ENCODE measurements around the gene PTPRK.

Gene PTPRK

GRCh38 chr6:128409003-128409402 is 111.4 kb downstream of the PTPRK start:
- no peaks in the 10 kb centered on the region for H3K36me3 ChIP-seq (ENCODE audit: insufficient read depth, low read length)
- WGBS: 100% methylated on average over 1 of the region's 1 CpG

GRCh38 chr6:128406453-128406852 is 113.9 kb downstream of the PTPRK start:
- Histone ChIP-seq H3K27ac (ENCODE audit: low read depth, low read length) (no peak overlapping the region), H3K27me3 (ENCODE audit: insufficient read depth, low read length) (no peaks in the 10 kb centered on the region), H3K9me3 (ENCODE audit: insufficient read depth, low read depth, low read length) (no peaks in the 10 kb centered on the region), H3K9ac (ENCODE audit: low read depth, low read length) (no peak overlapping the region), H3K4me3 (ENCODE audit: low read length) (no peak overlapping the region), H3K4me1 (ENCODE audit: insufficient read depth, low read length) (no peaks in the 10 kb centered on the region), H3K36me3 (ENCODE audit: insufficient read depth, low read length) (no peaks in the 10 kb centered on the region)
- WGBS: no CpG with 5 or more reads among the region's 1 CpG

More at GRCh38 chr6:128409003-128409402, 111.4 kb downstream of the PTPRK start:
- no peak overlapping the region for H3K27ac ChIP-seq (ENCODE audit: low read depth, low read length)
- no peak overlapping the region for H3K9ac ChIP-seq (ENCODE audit: low read depth, low read length)
- H3K4me3 ChIP-seq (ENCODE audit: low read length): no peak overlapping the region
- H3K9me3 ChIP-seq (ENCODE audit: insufficient read depth, low read depth, low read length): no peaks in the 10 kb centered on the region
- no peaks in the 10 kb centered on the region for H3K27me3 ChIP-seq (ENCODE audit: insufficient read depth, low read length)
- H3K4me1 ChIP-seq (ENCODE audit: insufficient read depth, low read length): peaks cover 4% of the 10 kb centered on the region; the same call in 1 of the 2 replicates

- WGBS: 96% methylated on average over 4 of the region's 4 CpGs
- Histone ChIP-seq H3K36me3 (ENCODE audit: insufficient read depth, low read length) (no peaks in the 10 kb centered on the region), H3K4me1 (ENCODE audit: insufficient read depth, low read length) (peaks cover 11% of the 10 kb centered on the region), H3K9ac (ENCODE audit: low read depth, low read length) (no peak overlapping the region), H3K27ac (ENCODE audit: low read depth, low read length) (no peak overlapping the region), H3K9me3 (ENCODE audit: insufficient read depth, low read depth, low read length) (no peaks in the 10 kb centered on the region), H3K27me3 (ENCODE audit: insufficient read depth, low read length) (no peaks in the 10 kb centered on the region), H3K4me3 (ENCODE audit: low read length) (no peak overlapping the region)
Observed at GRCh38 chr6:128403618-128404444, 116.6 kb downstream of the PTPRK start.

GRCh38 chr6:128400875-128401274 is 119.5 kb downstream of the PTPRK start:
- H3K9me3 ChIP-seq (ENCODE audit: insufficient read depth, low read depth, low read length): no peaks in the 10 kb centered on the region
- no peak overlapping the region for H3K27ac ChIP-seq (ENCODE audit: low read depth, low read length)
- 87% methylated on average over 2 of the region's 4 CpGs for WGBS
- no peaks in the 10 kb centered on the region for H3K27me3 ChIP-seq (ENCODE audit: insufficient read depth, low read length)
- H3K36me3 ChIP-seq (ENCODE audit: insufficient read depth, low read length): 0 out of 2 replicates have a peak, but pooled peaks cover 4% of the 10 kb centered on the region
- H3K4me3 ChIP-seq (ENCODE audit: low read length): no peak overlapping the region
- H3K4me1 ChIP-seq (ENCODE audit: insufficient read depth, low read length): peaks cover 11% of the 10 kb centered on the region
- H3K9ac ChIP-seq (ENCODE audit: low read depth, low read length): no peak overlapping the region

- Histone ChIP-seq H3K27me3 (ENCODE audit: insufficient read depth, low read length) (no peaks in the 10 kb centered on the region), H3K9me3 (ENCODE audit: insufficient read depth, low read depth, low read length) (no peaks in the 10 kb centered on the region), H3K9ac (ENCODE audit: low read depth, low read length) (no peak overlapping the region), H3K4me3 (ENCODE audit: low read length) (no peak overlapping the region), H3K36me3 (ENCODE audit: insufficient read depth, low read length) (0 out of 2 replicates have a peak, but pooled peaks cover 4% of the 10 kb centered on the region), H3K27ac (ENCODE audit: low read depth, low read length) (no peak overlapping the region), H3K4me1 (ENCODE audit: insufficient read depth, low read length) (peaks cover 11% of the 10 kb centered on the region)
- 95% methylated on average over 9 of the region's 9 CpGs for WGBS
Observed at GRCh38 chr6:128397996-128398395, 122.4 kb downstream of the PTPRK start.

- no peaks in the 10 kb centered on the region for H3K27me3 ChIP-seq (ENCODE audit: insufficient read depth, low read length)
- H3K36me3 ChIP-seq (ENCODE audit: insufficient read depth, low read length): 0 out of 2 replicates have a peak, but pooled peaks cover 4% of the 10 kb centered on the region
- peaks cover 11% of the 10 kb centered on the region for H3K4me1 ChIP-seq (ENCODE audit: insufficient read depth, low read length)
- H3K9ac ChIP-seq (ENCODE audit: low read depth, low read length): no peak overlapping the region
- H3K27ac ChIP-seq (ENCODE audit: low read depth, low read length): no peak overlapping the region
- no peaks in the 10 kb centered on the region for H3K9me3 ChIP-seq (ENCODE audit: insufficient read depth, low read depth, low read length)
- H3K4me3 ChIP-seq (ENCODE audit: low read length): no peak overlapping the region
- 88% methylated on average over 3 of the region's 3 CpGs for WGBS
Observed at GRCh38 chr6:128395596-128395995, 124.8 kb downstream of the PTPRK start.

- 98% methylated on average over 3 of the region's 3 CpGs for WGBS
- Histone ChIP-seq H3K9me3 (ENCODE audit: insufficient read depth, low read depth, low read length) (no peaks in the 10 kb centered on the region), H3K9ac (ENCODE audit: low read depth, low read length) (no peak overlapping the region), H3K36me3 (ENCODE audit: insufficient read depth, low read length) (0 out of 2 replicates have a peak, but pooled peaks cover 4% of the 10 kb centered on the region), H3K27me3 (ENCODE audit: insufficient read depth, low read length) (no peaks in the 10 kb centered on the region), H3K4me3 (ENCODE audit: low read length) (no peak overlapping the region), H3K4me1 (ENCODE audit: insufficient read depth, low read length) (peaks cover 11% of the 10 kb centered on the region), H3K27ac (ENCODE audit: low read depth, low read length) (no peak overlapping the region)
Observed at GRCh38 chr6:128395188-128395587, 125.2 kb downstream of the PTPRK start.

GRCh38 chr6:128394167-128394566 is 126.2 kb downstream of the PTPRK start:
- no peak overlapping the region for H3K27ac ChIP-seq (ENCODE audit: low read depth, low read length)
- WGBS: no CpG with 5 or more reads among the region's 1 CpG
- H3K4me1 ChIP-seq (ENCODE audit: insufficient read depth, low read length): peaks cover 1% of the 10 kb centered on the region
- no peak overlapping the region for H3K4me3 ChIP-seq (ENCODE audit: low read length)
- H3K27me3 ChIP-seq (ENCODE audit: insufficient read depth, low read length): no peaks in the 10 kb centered on the region
- 0 out of 2 replicates have a peak, but pooled peaks cover 4% of the 10 kb centered on the region for H3K36me3 ChIP-seq (ENCODE audit: insufficient read depth, low read length)
- H3K9me3 ChIP-seq (ENCODE audit: insufficient read depth, low read depth, low read length): no peaks in the 10 kb centered on the region
- H3K9ac ChIP-seq (ENCODE audit: low read depth, low read length): no peak overlapping the region

GRCh38 chr6:128389820-128390534 is 130.4 kb downstream of the PTPRK start:
- Histone ChIP-seq H3K27ac (ENCODE audit: low read depth, low read length) (no peak overlapping the region), H3K4me3 (ENCODE audit: low read length) (no peak overlapping the region), H3K27me3 (ENCODE audit: insufficient read depth, low read length) (no peaks in the 10 kb centered on the region), H3K36me3 (ENCODE audit: insufficient read depth, low read length) (no peaks in the 10 kb centered on the region), H3K9ac (ENCODE audit: low read depth, low read length) (no peak overlapping the region), H3K9me3 (ENCODE audit: insufficient read depth, low read depth, low read length) (no peaks in the 10 kb centered on the region), H3K4me1 (ENCODE audit: insufficient read depth, low read length) (no peaks in the 10 kb centered on the region; the same call in 1 of the 2 replicates)
- WGBS: 95% methylated on average over 4 of the region's 4 CpGs

- Histone ChIP-seq H3K9ac (ENCODE audit: low read depth, low read length) (no peak overlapping the region), H3K27ac (ENCODE audit: low read depth, low read length) (no peak overlapping the region), H3K27me3 (ENCODE audit: insufficient read depth, low read length) (no peaks in the 10 kb centered on the region), H3K4me3 (ENCODE audit: low read length) (no peak overlapping the region), H3K4me1 (ENCODE audit: insufficient read depth, low read length) (no peaks in the 10 kb centered on the region; the same call in 1 of the 2 replicates), H3K9me3 (ENCODE audit: insufficient read depth, low read depth, low read length) (no peaks in the 10 kb centered on the region), H3K36me3 (ENCODE audit: insufficient read depth, low read length) (no peaks in the 10 kb centered on the region)
- 0% methylated on average over 1 of the region's 1 CpG for WGBS
Observed at GRCh38 chr6:128388380-128388779, 132.0 kb downstream of the PTPRK start.

- Histone ChIP-seq H3K27ac (ENCODE audit: low read depth, low read length) (no peak overlapping the region), H3K9ac (ENCODE audit: low read depth, low read length) (no peak overlapping the region), H3K9me3 (ENCODE audit: insufficient read depth, low read depth, low read length) (peaks cover 22% of the 10 kb centered on the region)
Observed at GRCh38 chr6:128380891-128381290, 139.5 kb downstream of the PTPRK start.

More at GRCh38 chr6:128380891-128381290, 139.5 kb downstream of the PTPRK start:
- Histone ChIP-seq H3K27me3 (ENCODE audit: insufficient read depth, low read length) (no peaks in the 10 kb centered on the region), H3K4me3 (ENCODE audit: low read length) (no peak overlapping the region), H3K36me3 (ENCODE audit: insufficient read depth, low read length) (0 out of 2 replicates have a peak, but pooled peaks cover 18% of the 10 kb centered on the region), H3K4me1 (ENCODE audit: insufficient read depth, low read length) (no peaks in the 10 kb centered on the region)

Measured in HUES64 (cell line).